Ammon's horn (tissue), 1 donor: Measurements from ENCODE around the gene TBC1D9.
"Not testable (repeated sequence)": the region's sequence is repeated elsewhere in the genome, so short reads cannot be mapped to it uniquely, and the experiment has no call there.

Experiments used
- DNase-seq: peaks from one replicate; pipeline ENCODE4 v3.0.0-alpha.2; 2016; ENCODE audit warnings: low spot score

TBC1D9 gene

GRCh38 chr4:140756319-140757231, at the start of gene TBC1D9:
Gene TBC1D9 (minus strand): TSS chr4:140756385. CDS start chr4:140756045, 340 bp downstream.
- DNase-seq, result peak; percentile 60

GRCh38 chr4:140805293-140805692, 49.1 kb upstream of the TBC1D9 start:
- no peak for DNase-seq

- no peak for DNase-seq
Measured at GRCh38 chr4:140802591-140802990, 46.4 kb upstream of the TBC1D9 start.

GRCh38 chr4:140800666-140801065, 44.5 kb upstream of the TBC1D9 start:
- DNase-seq, result peak; percentile 64

- DNase-seq, result no peak
Measured at GRCh38 chr4:140799686-140800225, 43.6 kb upstream of the TBC1D9 start.

GRCh38 chr4:140793291-140793690, 37.1 kb upstream of the TBC1D9 start:
- no peak for DNase-seq

GRCh38 chr4:140790765-140791164, 34.6 kb upstream of the TBC1D9 start:
- DNase-seq, result peak; percentile 81

- peak; percentile 35 for DNase-seq
Measured at GRCh38 chr4:140790171-140790570, 34.0 kb upstream of the TBC1D9 start.

- DNase-seq, result no peak
Measured at GRCh38 chr4:140789759-140790158, 33.6 kb upstream of the TBC1D9 start.

GRCh38 chr4:140782787-140783186, 26.6 kb upstream of the TBC1D9 start:
- DNase-seq, result not testable (repeated sequence)

GRCh38 chr4:140781596-140781995, 25.4 kb upstream of the TBC1D9 start:
- DNase-seq, result no peak

- no peak for DNase-seq
Measured at GRCh38 chr4:140777894-140778293, 21.7 kb upstream of the TBC1D9 start.

- DNase-seq, result no peak
Measured at GRCh38 chr4:140777386-140777785, 21.2 kb upstream of the TBC1D9 start.

- no peak for DNase-seq
Measured at GRCh38 chr4:140776556-140776955, 20.4 kb upstream of the TBC1D9 start.

- no peak for DNase-seq
Measured at GRCh38 chr4:140774956-140775355, 18.8 kb upstream of the TBC1D9 start.

- DNase-seq, result no peak
Measured at GRCh38 chr4:140774510-140774909, 18.3 kb upstream of the TBC1D9 start.

GRCh38 chr4:140769209-140769608, 13.0 kb upstream of the TBC1D9 start:
- no peak for DNase-seq

- no peak for DNase-seq
Measured at GRCh38 chr4:140764785-140765392, 8.7 kb upstream of the TBC1D9 start.

- no peak for DNase-seq
Measured at GRCh38 chr4:140762202-140762601, 6.0 kb upstream of the TBC1D9 start.

GRCh38 chr4:140757232-140757630, 1.0 kb upstream of the TBC1D9 start:
- DNase-seq, result no peak

GRCh38 chr4:140755774-140756318, 339 bp downstream of the TBC1D9 start:
- DNase-seq, result peak; percentile 31

GRCh38 chr4:140754918-140755773, 1.0 kb downstream of the TBC1D9 start:
- no peak for DNase-seq
